IMR-90 (cell line): Measurements from ENCODE around the gene PTBP2. TPM values are rescaled to one million over a fixed set of nuclear protein-coding genes. Genes with fewer than 3 reads are reported as not detected.

Source experiments
- ATAC-seq: fragments of 200-7000 bp; cut with Tn5 transposase; 2 replicates; pipeline ENCODE4 v1.9.1; 2020; ENCODE audit warnings: low read depth, mild to moderate bottlenecking, moderate library complexity
- BruUV-seq: library from RNA; stranded (reverse); fragments of 400-500 nt; replicated peaks from 2 replicates; lab custom pipeline; 2021; lab: Mats Ljungman, UMichigan
- CTCF ChIA-PET: fragments of 300-600 bp; formaldehyde crosslinking; extraction: SDS; loops from one replicate; lab custom pipeline; 2021; ENCODE audit warnings: antibody characterized with exemption; lab: Yijun Ruan, JAX
- POLR2A ChIA-PET: fragments of 300-600 bp; sonication (Branson Sonifier 250); formaldehyde crosslinking; loops from one replicate; lab custom pipeline; 2022; ENCODE audit warnings: antibody characterized with exemption; ENCODE audit not compliant: unreplicated experiment; lab: Charles Lee
- DNase-seq: peaks from one replicate; pipeline ENCODE4 v3.0.0; 2013
- H2AFZ ChIP-seq: replicated peaks from 2 replicates; pipeline ENCODE3; 2013; ENCODE audit warnings: low read length, mild to moderate bottlenecking; ENCODE audit not compliant: poor library complexity
- H2AK5ac ChIP-seq: 2 replicates; pipeline ENCODE4 v1.6.1; 2013; ENCODE audit warnings: low read depth, low read length, inconsistent platforms
- H2AK9ac ChIP-seq: replicated peaks from 2 replicates; pipeline ENCODE3; 2013; ENCODE audit warnings: mild to moderate bottlenecking, low read depth, low read length, moderate library complexity; ENCODE audit not compliant: poor library complexity
- H2BK120ac ChIP-seq: 2 replicates; pipeline ENCODE4 v1.6.1; 2013; ENCODE audit warnings: low read depth, low read length, inconsistent platforms
- H2BK15ac ChIP-seq: 3 replicates; pipeline ENCODE4 v1.6.1; 2013; ENCODE audit warnings: low read depth, low read length, inconsistent platforms
- H2BK20ac ChIP-seq: 2 replicates; pipeline ENCODE4 v1.6.1; 2013; ENCODE audit warnings: low read depth, mild to moderate bottlenecking, inconsistent platforms, low read length, moderate library complexity
- H2BK5ac ChIP-seq: 2 replicates; pipeline ENCODE4 v1.6.1; 2013; ENCODE audit warnings: mild to moderate bottlenecking, low read depth, low read length, inconsistent platforms; ENCODE audit not compliant: poor library complexity, severe bottlenecking
- H3K14ac ChIP-seq: replicated peaks from 2 replicates; pipeline ENCODE4 v1.6.1; 2013; ENCODE audit warnings: low read depth, low read length, inconsistent platforms
- H3K18ac ChIP-seq: 2 replicates; pipeline ENCODE4 v1.6.1; 2013; ENCODE audit warnings: low read depth, low read length, control low read depth
- H3K23ac ChIP-seq: 2 replicates; pipeline ENCODE4 v1.6.1; 2013; ENCODE audit warnings: low read depth, low read length, inconsistent platforms
- H3K27ac ChIP-seq: 2 replicates; pipeline ENCODE4 v1.5.1; 2013; ENCODE audit warnings: mild to moderate bottlenecking, control low read depth, low read length; ENCODE audit not compliant: insufficient read depth
- H3K27me3 ChIP-seq: 2 replicates; pipeline ENCODE4 v1.6.1; 2013; ENCODE audit warnings: low read length; ENCODE audit not compliant: control insufficient read depth, insufficient read depth
- H3K36me3 ChIP-seq: 2 replicates; pipeline ENCODE4 v1.6.1; 2013; ENCODE audit warnings: low read length, mixed read lengths; ENCODE audit not compliant: control insufficient read depth, insufficient read depth
- H3K4ac ChIP-seq: 2 replicates; pipeline ENCODE4 v1.6.1; 2013; ENCODE audit warnings: low read depth, low read length, inconsistent platforms
- H3K4me1 ChIP-seq: 2 replicates; pipeline ENCODE4 v1.6.1; 2013; ENCODE audit warnings: low read length, mixed read lengths; ENCODE audit not compliant: control insufficient read depth, insufficient read depth
- H3K4me2 ChIP-seq: 2 replicates; pipeline ENCODE4 v1.6.1; 2013; ENCODE audit warnings: low read depth, mild to moderate bottlenecking, control low read depth, low read length, moderate library complexity
- H3K4me3 ChIP-seq: 2 replicates; pipeline ENCODE4 v1.5.1; 2013; ENCODE audit warnings: low read depth, mild to moderate bottlenecking, control low read depth, low read length, moderate library complexity; ENCODE audit not compliant: insufficient read depth
- H3K56ac ChIP-seq: 2 replicates; pipeline ENCODE4 v1.6.1; 2013; ENCODE audit warnings: low read length, inconsistent platforms; ENCODE audit not compliant: insufficient read depth; ENCODE audit errors: extremely low read depth
- H3K79me1 ChIP-seq, 2 experiments: 2 replicates each; pipeline ENCODE4 v1.6.1; 2013; ENCODE audit warnings: low read length in 2 of 2, inconsistent platforms in 1 of 2, low read depth in 1 of 2
- H3K9ac ChIP-seq: 2 replicates; pipeline ENCODE4 v1.6.1; 2013; ENCODE audit warnings: low read depth, low read length, control low read depth
- H3K9me1 ChIP-seq: 2 replicates; pipeline ENCODE4 v1.6.1; 2013; ENCODE audit warnings: low read length, inconsistent platforms; ENCODE audit not compliant: insufficient read depth
- H3K9me3 ChIP-seq: 2 replicates; pipeline ENCODE4 v1.6.1; 2013; ENCODE audit warnings: low read length; ENCODE audit not compliant: control insufficient read depth, insufficient read depth
- H4K20me1 ChIP-seq: 2 replicates; pipeline ENCODE4 v1.6.1; 2013; ENCODE audit warnings: low read length, inconsistent platforms; ENCODE audit not compliant: insufficient read depth
- H4K5ac ChIP-seq: 2 replicates; pipeline ENCODE4 v1.6.1; 2013; ENCODE audit warnings: mild to moderate bottlenecking, low read depth, low read length, control low read depth
- H4K8ac ChIP-seq, 2 experiments: 2 replicates each; pipeline ENCODE4 v1.6.1; 2013; ENCODE audit warnings: low read depth in 2 of 2, low read length in 2 of 2, control low read depth in 1 of 2, inconsistent platforms in 1 of 2
- H4K91ac ChIP-seq: 2 replicates; pipeline ENCODE4 v1.6.1; 2013; ENCODE audit warnings: low read depth, low read length, inconsistent platforms; ENCODE audit not compliant: insufficient read depth
- BHLHE40 ChIP-seq: fragments of 150-350 bp; IDR thresholded peaks from 2 replicates; pipeline ENCODE4 v1.6.1; 2016; ENCODE audit warnings: mild to moderate bottlenecking, low read depth, low read length
- CEBPB ChIP-seq: IDR thresholded peaks from 2 replicates; pipeline ENCODE4 v1.6.1; 2012; ENCODE audit warnings: low read depth, low read length, improper control_type of control experiment
- CHD1 ChIP-seq: IDR thresholded peaks from 2 replicates; pipeline ENCODE4 v1.6.1; 2012; ENCODE audit warnings: low read depth, low read length, improper control_type of control experiment
- CTCF ChIP-seq: conservative IDR thresholded peaks from 2 replicates; pipeline ENCODE4 v1.5.1; 2012; ENCODE audit warnings: mild to moderate bottlenecking, low read depth, low read length, improper control_type of control experiment
- ELK1 ChIP-seq: fragments of 150-350 bp; IDR thresholded peaks from 2 replicates; pipeline ENCODE4 v1.6.1; 2016; ENCODE audit warnings: low read depth, mild to moderate bottlenecking, low read length, moderate library complexity, borderline replicate concordance
- FOS ChIP-seq: fragments of 150-350 bp; IDR thresholded peaks from 2 replicates; pipeline ENCODE4 v1.6.1; 2016; ENCODE audit warnings: low read depth, low read length
- MAFK ChIP-seq: IDR thresholded peaks from 2 replicates; pipeline ENCODE4 v1.6.1; 2012; ENCODE audit warnings: low read depth, low read length, improper control_type of control experiment
- MAZ ChIP-seq: IDR thresholded peaks from 2 replicates; pipeline ENCODE4 v1.6.1; 2012; ENCODE audit warnings: low read depth, mild to moderate bottlenecking, low read length, improper control_type of control experiment, moderate library complexity, borderline replicate concordance
- MXI1 ChIP-seq: IDR thresholded peaks from 2 replicates; pipeline ENCODE4 v1.6.1; 2012; ENCODE audit warnings: low read depth, mild to moderate bottlenecking, low read length, moderate library complexity, borderline replicate concordance
- NFE2L2 ChIP-seq: fragments of 150-350 bp; IDR thresholded peaks from 2 replicates; pipeline ENCODE4 v1.6.1; 2016; ENCODE audit warnings: low read depth, mild to moderate bottlenecking, low read length
- POLR2A ChIP-seq: IDR thresholded peaks from 2 replicates; pipeline ENCODE4 v1.6.1; 2012; ENCODE audit warnings: mild to moderate bottlenecking, low read depth, low read length
- RAD21 ChIP-seq: IDR thresholded peaks from 2 replicates; pipeline ENCODE4 v1.6.1; 2012; ENCODE audit warnings: low read length, improper control_type of control experiment
- RCOR1 ChIP-seq: IDR thresholded peaks from 2 replicates; pipeline ENCODE4 v1.6.1; 2012; ENCODE audit warnings: mild to moderate bottlenecking, low read length, improper control_type of control experiment; ENCODE audit not compliant: insufficient replicate concordance
- RFX5 ChIP-seq: IDR thresholded peaks from 2 replicates; pipeline ENCODE4 v1.8.0; 2012; ENCODE audit warnings: low read depth, mild to moderate bottlenecking, low read length, moderate library complexity
- SMC3 ChIP-seq: fragments of 150-350 bp; IDR thresholded peaks from 2 replicates; pipeline ENCODE4 v1.6.1; 2016; ENCODE audit warnings: low read depth, mild to moderate bottlenecking, antibody characterized with exemption, low read length, moderate library complexity
- USF2 ChIP-seq: fragments of 150-350 bp; IDR thresholded peaks from 2 replicates; pipeline ENCODE4 v1.6.1; 2017; ENCODE audit warnings: mild to moderate bottlenecking, antibody characterized with exemption, low read length, low read depth
- WGBS, 2 experiments: methylation state at CpG; one replicate each; pipeline versions ENCODE4 v1.1.5 to v1.1.7; 2013; ENCODE audit warnings: missing lambda C conversion rate in 2 of 2; ENCODE audit not compliant: insufficient read length in 1 of 2; ENCODE audit errors: extremely low coverage in 2 of 2; 5-methylcytosine and 5-hydroxymethylcytosine counted together
- dilution Hi-C: fragments of 300-500 bp; cut with HindIII; formaldehyde crosslinking; loops from one replicate; pipeline ENCODE4 v1.14.3; 2018; ENCODE audit warnings: low sequenced_read_pairs; ENCODE audit not compliant: unreplicated experiment
- in situ Hi-C: fragments of 300-500 bp; cut with MboI; formaldehyde crosslinking; loops from 3 replicates; pipeline ENCODE4 v1.14.3; 2019; ENCODE audit warnings: low sequenced_read_pairs, inconsistent platforms, mixed read lengths
- intact Hi-C: fragments of 100-400 bp; cut with micrococcal nuclease; formaldehyde crosslinking; loops from 2 replicates; pipeline ENCODE4 v1.10.0; 2022
- polyA plus RNA-seq, 3 experiments: library from polyadenylated mRNA; depleted of rRNA; stranded (reverse); fragments of >200 nt; gene quantifications; 2 replicates each; pipeline ENCODE4 v1.2.3, GENCODE V29; 2012; ENCODE audit warnings: low replicate concordance in 1 of 3
- total RNA-seq: library from RNA; depleted of rRNA; stranded (reverse); fragments of >200 nt; gene quantifications from 2 replicates; pipeline ENCODE4 v1.2.3, GENCODE V29; 2012

The PTBP2 gene
- total and polyA plus RNA-seq, 2 of the 4 experiments (the other 2 are of a cell fraction) = 9.7 to 37.8 TPM

GRCh38 chr1:96723377-96723776, 1.8 kb downstream of the PTBP2 start:
- TF ChIP-seq RCOR1 (no peak), MXI1 (no peak), USF2 (no peak), FOS (no peak), RAD21 (no peak), CHD1 (no peak), RFX5 (no peak), CTCF (no peak), NFE2L2 (no peak), ELK1 (no peak), MAZ (no peak), BHLHE40 (no peak), POLR2A (no peak), MAFK (no peak), CEBPB (no peak), SMC3 (no peak)
- Histone ChIP-seq H4K5ac (no peak overlapping the region; the same call in 1 of the 2 replicates), H3K4me3 (peak overlapping the region; percentile 96), H3K4ac (no peak overlapping the region), H3K23ac (no peak overlapping the region; the same call in 1 of the 2 replicates), H3K9me3 (no peaks in the 10 kb centered on the region), H3K4me1 (no peaks in the 10 kb centered on the region; the same call in 1 of the 2 replicates), H3K18ac (no peak overlapping the region), H3K9me1 (no peaks in the 10 kb centered on the region), H3K56ac (no peak overlapping the region), H3K79me1 (peaks cover 4 to 22% of the 10 kb centered on the region in 2 experiments; a peak in 3 of 4 replicates), H2AK5ac (no peak overlapping the region), H3K14ac (no peak overlapping the region), H2BK15ac (no peak overlapping the region), H2AK9ac (no peak overlapping the region), H4K20me1 (peaks cover 14% of the 10 kb centered on the region; the same call in 1 of the 2 replicates), H2BK20ac (no peak overlapping the region), H2BK5ac (no peak overlapping the region), H2AFZ (no peak overlapping the region), H3K9ac (peak overlapping the region; percentile 46; the same call in 1 of the 2 replicates), H4K8ac (no peak overlapping the region), H3K27me3 (no peaks in the 10 kb centered on the region), H4K91ac (no peak overlapping the region), H3K27ac (no peak overlapping the region), H3K36me3 (peaks cover 20% of the 10 kb centered on the region), H2BK120ac (no peak overlapping the region), H3K4me2 (peak overlapping the region; percentile 95)
- BruUV-seq = no TSS peak
- ChIA-PET POLR2A (no interaction called here), CTCF (no interaction called here)
- dilution Hi-C loops = no loop called here
- no peak for DNase-seq
- WGBS, 2 experiments = 20% methylated on average over 1 of the region's 4 CpGs; no CpG with 5 or more reads in 1 of the 2 experiments
- no peak for ATAC-seq
- in situ Hi-C loops = no loop called here
- intact Hi-C loops = loop anchor here (2.0 to 10.0 kb wide), 7 partner anchors 159 to 1329 kb away; no protein-coding TSS in a partner anchor
